ENCODE measurements around the gene SLC44A3. TPM values are rescaled to one million over a fixed set of nuclear protein-coding genes. Genes with fewer than 3 reads are reported as not detected.

The SLC44A3 gene
- total and polyA plus RNA-seq, 2 of the 13 experiments (the other 11 are each of a cell fraction or from before 2014, with no cell fraction given), result 6.8 to 14.1 TPM

GRCh38 chr1:94819945-94820746 is at the start of gene SLC44A3 (continued):
- no peak for TF ChIP-seq TRAFD1 (CRISPR knock-in tag; IDR thresholded peaks at IDR 0.05; ENCODE audit: borderline replicate concordance)
- no peak for TF ChIP-seq KLF11 (CRISPR knock-in tag; IDR thresholded peaks at IDR 0.05)
- TF ChIP-seq ZNF572 (CRISPR knock-in tag; IDR thresholded peaks at IDR 0.05), result no peak
- TF ChIP-seq NR0B2 (CRISPR knock-in tag; IDR thresholded peaks at IDR 0.05), result 0 out of 2 replicates have a peak, but pooled peaks have one; percentile 25
- TF ChIP-seq DR1 (CRISPR knock-in tag; IDR thresholded peaks at IDR 0.05), result no peak
- TF ChIP-seq ZNF331 (CRISPR knock-in tag; IDR thresholded peaks at IDR 0.05), result no peak; the same call in 1 of the 2 replicates
- TF ChIP-seq BRF2 (CRISPR knock-in tag; IDR thresholded peaks at IDR 0.05), result no peak
- no peak for TF ChIP-seq SNAPC5 (CRISPR knock-in tag; IDR thresholded peaks at IDR 0.05; ENCODE audit: borderline replicate concordance)
- no peak for TF ChIP-seq PLRG1 (conservative IDR thresholded peaks at IDR 0.05)
- no peak for TF ChIP-seq ZNF496 (CRISPR knock-in tag; IDR thresholded peaks at IDR 0.05; ENCODE audit: insufficient replicate concordance)
- no peak for TF ChIP-seq ZNF746 (CRISPR knock-in tag; IDR thresholded peaks at IDR 0.05)
- no peak for TF ChIP-seq ZFAT (CRISPR knock-in tag; conservative IDR thresholded peaks at IDR 0.05)
- TF ChIP-seq DNMT1 (CRISPR knock-in tag; IDR thresholded peaks at IDR 0.05), result peak; percentile 59; the same call in 1 of the 2 replicates
- peak; percentile 35; the same call in 1 of the 2 replicates for TF ChIP-seq HIVEP1 (CRISPR knock-in tag; IDR thresholded peaks at IDR 0.05)
- TF ChIP-seq ZXDC (CRISPR knock-in tag; IDR thresholded peaks at IDR 0.05), result no peak
- no peak for TF ChIP-seq EP300 (IDR thresholded peaks at IDR 0.05; ENCODE audit: low read depth in 2 of 2, low read length in 2 of 2)
- no peak for TF ChIP-seq EP300 (CRISPR knock-in tag; IDR thresholded peaks at IDR 0.05; ENCODE audit: borderline replicate concordance)
- TF ChIP-seq MTF2 (CRISPR knock-in tag; IDR thresholded peaks at IDR 0.05; ENCODE audit: borderline replicate concordance), result no peak
- TF ChIP-seq ZNF747 (CRISPR knock-in tag; IDR thresholded peaks at IDR 0.05; ENCODE audit: borderline replicate concordance), result no peak
- no peak for TF ChIP-seq ARNT (IDR thresholded peaks at IDR 0.05)

All from HepG2 (cell line).